ENCODE measurements around the gene TSPAN1.

Gene TSPAN1

DNA sequence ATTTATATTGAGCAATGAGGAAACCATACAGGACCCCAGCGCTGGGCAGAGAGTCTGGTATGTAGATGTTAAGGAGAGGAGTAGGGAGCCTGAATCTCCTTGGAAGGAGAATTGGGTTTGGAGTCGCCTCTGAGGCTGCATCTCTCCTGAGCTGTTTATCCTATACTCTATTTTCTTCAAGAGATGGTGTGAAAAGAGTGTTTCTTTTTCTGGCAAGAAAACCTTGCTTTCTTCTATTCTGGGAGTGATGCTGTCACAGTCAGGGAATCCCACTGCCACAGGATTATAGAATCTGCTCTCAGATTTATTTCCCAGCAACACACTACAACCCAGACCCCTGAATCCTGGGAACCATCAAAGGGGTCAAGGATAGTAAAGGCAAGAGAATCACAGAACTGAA, 31.5 kb downstream of the TSPAN1 start:
- no peak for DNase-seq (ENCODE audit: low read depth)
- TF ChIP-seq, protein P1, sequence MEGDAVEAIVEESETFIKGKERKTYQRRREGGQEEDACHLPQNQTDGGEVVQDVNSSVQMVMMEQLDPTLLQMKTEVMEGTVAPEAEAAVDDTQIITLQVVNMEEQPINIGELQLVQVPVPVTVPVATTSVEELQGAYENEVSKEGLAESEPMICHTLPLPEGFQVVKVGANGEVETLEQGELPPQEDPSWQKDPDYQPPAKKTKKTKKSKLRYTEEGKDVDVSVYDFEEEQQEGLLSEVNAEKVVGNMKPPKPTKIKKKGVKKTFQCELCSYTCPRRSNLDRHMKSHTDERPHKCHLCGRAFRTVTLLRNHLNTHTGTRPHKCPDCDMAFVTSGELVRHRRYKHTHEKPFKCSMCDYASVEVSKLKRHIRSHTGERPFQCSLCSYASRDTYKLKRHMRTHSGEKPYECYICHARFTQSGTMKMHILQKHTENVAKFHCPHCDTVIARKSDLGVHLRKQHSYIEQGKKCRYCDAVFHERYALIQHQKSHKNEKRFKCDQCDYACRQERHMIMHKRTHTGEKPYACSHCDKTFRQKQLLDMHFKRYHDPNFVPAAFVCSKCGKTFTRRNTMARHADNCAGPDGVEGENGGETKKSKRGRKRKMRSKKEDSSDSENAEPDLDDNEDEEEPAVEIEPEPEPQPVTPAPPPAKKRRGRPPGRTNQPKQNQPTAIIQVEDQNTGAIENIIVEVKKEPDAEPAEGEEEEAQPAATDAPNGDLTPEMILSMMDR (conservative IDR thresholded peaks at IDR 0.05; ENCODE audit: control insufficient read depth, insufficient read depth, low read depth, low read length) = no peak
- H3K4me3 ChIP-seq (ENCODE audit: control insufficient read depth, low read depth, low read length) = no peak overlapping the region

DNA sequence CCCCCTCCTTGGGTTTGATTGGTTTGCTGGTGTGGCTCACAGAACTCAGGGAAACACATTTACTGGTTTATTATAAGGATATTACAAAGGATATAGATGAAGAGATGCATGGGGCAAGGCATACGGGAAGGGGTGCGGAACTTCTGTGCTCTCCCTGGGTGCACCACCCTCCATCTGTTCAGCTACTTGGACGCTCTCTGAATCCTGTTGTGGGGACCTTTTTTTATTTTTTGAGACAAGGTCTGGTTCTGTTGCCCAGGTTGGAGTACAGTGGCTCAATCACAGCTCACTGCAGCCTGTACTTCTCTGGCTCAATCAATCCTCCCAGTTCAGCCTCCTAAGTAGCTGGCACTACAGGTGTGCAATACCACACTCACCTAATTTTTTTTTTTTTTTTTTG, 35.7 kb downstream of the TSPAN1 start:
- TF ChIP-seq, protein P1 (conservative IDR thresholded peaks at IDR 0.05; ENCODE audit: control insufficient read depth, insufficient read depth, low read depth, low read length) = no peak
- H3K4me3 ChIP-seq (ENCODE audit: control insufficient read depth, low read depth, low read length) = no peak overlapping the region
- no peak for DNase-seq (ENCODE audit: low read depth)

DNA sequence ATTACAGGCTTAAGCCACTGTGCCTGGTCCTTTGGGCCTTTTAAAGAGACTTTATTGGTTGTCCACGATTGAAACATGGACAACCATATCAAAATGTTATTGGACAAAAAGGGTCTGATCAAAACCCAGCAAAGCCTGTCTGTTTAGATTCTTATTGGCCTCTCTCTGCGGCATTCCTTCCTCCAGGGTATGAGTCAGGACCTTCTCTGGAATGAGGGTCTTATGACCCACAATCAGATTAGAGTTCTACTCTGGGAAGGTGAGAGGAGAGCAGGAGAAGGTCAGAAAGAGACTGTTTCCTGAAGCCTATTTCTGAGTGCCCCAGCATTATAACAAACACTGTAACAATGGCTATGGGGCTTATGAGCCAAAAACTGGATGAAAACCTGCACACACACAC, 36.2 kb downstream of the TSPAN1 start:
- TF ChIP-seq, protein P1 (conservative IDR thresholded peaks at IDR 0.05; ENCODE audit: control insufficient read depth, insufficient read depth, low read depth, low read length) = no peak
- no peak for DNase-seq (ENCODE audit: low read depth)
- H3K4me3 ChIP-seq (ENCODE audit: control insufficient read depth, low read depth, low read length) = no peak overlapping the region

DNA sequence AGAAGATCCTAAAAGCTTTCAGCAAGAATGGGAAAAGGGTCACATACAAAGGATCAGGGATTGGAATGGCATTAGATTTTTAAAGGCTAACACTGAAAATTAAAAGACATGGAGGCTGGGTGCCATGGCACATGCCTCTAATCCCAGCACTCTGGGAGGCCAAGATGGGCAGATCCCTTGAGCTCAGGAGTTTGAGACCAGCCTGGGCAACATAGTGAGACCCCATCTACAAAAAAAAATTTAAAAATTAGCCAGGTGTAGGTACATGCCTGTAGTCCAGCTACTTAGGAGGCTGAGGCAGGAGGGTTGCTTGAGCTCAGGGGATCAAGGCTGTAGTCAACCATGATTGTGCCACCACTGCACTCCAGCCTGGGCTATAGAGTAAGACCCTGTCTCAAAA, 40.6 kb downstream of the TSPAN1 start:
- no peak overlapping the region for H3K4me3 ChIP-seq (ENCODE audit: control insufficient read depth, low read depth, low read length)
- no peak for DNase-seq (ENCODE audit: low read depth)
- TF ChIP-seq, protein P1 (conservative IDR thresholded peaks at IDR 0.05; ENCODE audit: control insufficient read depth, insufficient read depth, low read depth, low read length) = no peak

DNA sequence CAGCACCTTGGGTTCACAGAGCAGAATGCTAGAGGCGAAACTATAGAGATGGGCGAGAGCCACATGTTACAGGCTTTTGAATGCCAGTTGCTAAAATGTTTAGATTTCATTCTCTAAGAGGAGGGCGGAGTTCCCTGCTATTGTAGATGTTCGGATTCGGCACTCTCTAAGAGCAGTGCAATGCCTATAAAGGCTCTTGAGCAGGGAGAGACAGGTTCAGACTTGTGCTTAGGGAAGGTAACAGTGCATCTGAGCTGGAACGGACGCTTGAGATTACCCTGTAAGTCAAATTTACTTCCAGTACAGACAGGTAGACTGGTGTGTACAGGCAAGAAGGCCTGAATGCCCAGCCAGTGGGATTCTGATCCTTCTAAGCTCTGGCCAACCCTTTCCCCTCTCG, 43.6 kb downstream of the TSPAN1 start:
- no peak for DNase-seq (ENCODE audit: low read depth)
- TF ChIP-seq, protein P1 (conservative IDR thresholded peaks at IDR 0.05; ENCODE audit: control insufficient read depth, insufficient read depth, low read depth, low read length) = no peak
- no peak overlapping the region for H3K4me3 ChIP-seq (ENCODE audit: control insufficient read depth, low read depth, low read length)

DNA sequence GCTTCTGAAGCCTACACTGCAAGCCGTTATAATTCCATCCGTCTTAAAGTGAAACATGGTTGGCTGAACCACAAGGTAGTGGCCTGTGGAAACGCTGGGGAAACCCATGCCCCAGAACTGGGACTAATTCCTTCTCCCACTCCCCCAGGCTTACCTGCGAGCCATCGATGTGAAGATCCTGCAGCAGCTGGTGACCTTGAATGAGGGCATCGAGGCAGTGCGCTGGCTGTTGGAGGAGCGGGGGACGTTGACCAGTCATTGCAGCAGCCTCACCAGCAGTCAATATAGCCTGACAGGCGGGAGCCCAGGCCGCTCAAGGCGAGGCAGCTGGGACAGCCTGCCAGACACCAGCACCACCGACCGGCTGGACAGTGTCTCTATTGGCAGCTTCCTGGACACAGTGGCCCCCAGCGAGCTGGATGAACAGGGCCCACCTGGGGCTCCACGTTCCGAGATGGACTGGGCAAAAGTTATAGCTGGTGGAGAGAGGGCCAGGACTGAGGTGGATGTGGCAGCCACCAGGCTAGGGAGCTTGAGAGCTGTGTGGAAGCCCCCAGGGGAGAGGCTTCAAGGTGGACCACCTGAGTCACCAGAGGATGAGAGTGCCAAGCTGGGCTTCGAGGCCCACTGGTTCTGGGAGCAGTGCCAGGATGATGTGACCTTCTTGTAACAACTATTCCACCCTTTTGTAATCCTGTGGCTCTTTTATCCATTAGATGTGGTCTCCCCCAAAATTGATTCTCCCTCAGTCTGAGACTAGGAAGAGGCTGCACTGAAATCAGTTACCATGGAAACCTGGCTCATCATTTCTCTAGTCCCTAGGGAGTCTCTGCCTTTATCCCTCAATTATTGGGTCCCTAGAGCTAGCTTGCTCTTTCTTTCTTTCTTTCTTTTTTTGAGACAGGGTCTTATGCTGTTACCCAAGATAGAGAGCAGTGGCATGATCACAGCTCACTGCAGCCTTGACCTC, 44.9 kb downstream of the TSPAN1 start:
- TF ChIP-seq, protein P1 (conservative IDR thresholded peaks at IDR 0.05; ENCODE audit: control insufficient read depth, insufficient read depth, low read depth, low read length) = no peak
- DNase-seq (ENCODE audit: low read depth) = peak; percentile 14
- no peak overlapping the region for H3K4me3 ChIP-seq (ENCODE audit: control insufficient read depth, low read depth, low read length)

All from fibroblast of mammary gland (primary cell).